Parietal lobe (tissue), 1 donor: ENCODE measurements around the gene ZNF260. TPM values are rescaled to one million over a fixed set of nuclear protein-coding genes. Genes with fewer than 3 reads are reported as not detected.

Experiments used
- total RNA-seq: library from RNA; depleted of rRNA; stranded (reverse); fragments of >200 nt; gene quantifications from one replicate; pipeline ENCODE4 v1.2.3, GENCODE V29; 2014

Gene ZNF260
- total RNA-seq: 48.8 TPM

DNA sequence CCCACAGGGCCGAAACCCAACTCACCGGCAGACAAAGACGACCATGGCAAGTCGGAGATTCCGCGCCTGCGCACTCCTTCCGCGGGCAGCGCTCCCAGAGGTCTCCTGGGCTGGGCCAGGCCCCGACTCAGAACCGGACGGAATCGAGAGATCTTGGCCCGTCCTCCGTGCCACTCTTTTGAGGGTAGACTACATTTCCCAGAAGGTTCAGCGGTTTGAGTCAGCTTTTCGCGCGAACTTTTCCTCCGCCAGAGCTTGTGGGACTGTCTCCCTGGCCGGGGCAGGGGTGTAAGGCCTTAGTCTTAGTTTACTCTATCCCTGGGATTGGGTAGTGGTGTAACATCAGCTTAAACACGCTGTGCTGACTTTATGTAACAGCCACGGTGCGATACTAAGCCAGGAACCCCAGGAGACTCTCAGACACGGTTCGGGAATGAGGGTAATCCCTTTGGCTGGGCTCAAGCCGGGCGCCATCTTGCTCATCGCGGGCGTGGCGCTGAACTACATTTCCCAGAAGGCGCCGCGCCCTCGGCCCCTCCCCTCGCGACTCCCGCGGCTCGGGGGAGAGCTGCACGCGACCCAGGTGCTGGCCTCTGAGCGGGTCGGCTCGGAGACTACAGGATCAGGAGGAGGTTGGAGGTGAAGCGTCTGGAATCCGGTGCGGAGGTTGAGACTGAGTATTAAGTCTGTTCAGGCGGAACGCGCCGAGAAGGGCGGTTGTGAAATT is at the start of gene ZNF260:
TSS of gene ZNF260 (minus strand) at position 78 of the 727 bp plus-strand sequence. CDS start 13,033 bp downstream, outside the sequence.

DNA sequence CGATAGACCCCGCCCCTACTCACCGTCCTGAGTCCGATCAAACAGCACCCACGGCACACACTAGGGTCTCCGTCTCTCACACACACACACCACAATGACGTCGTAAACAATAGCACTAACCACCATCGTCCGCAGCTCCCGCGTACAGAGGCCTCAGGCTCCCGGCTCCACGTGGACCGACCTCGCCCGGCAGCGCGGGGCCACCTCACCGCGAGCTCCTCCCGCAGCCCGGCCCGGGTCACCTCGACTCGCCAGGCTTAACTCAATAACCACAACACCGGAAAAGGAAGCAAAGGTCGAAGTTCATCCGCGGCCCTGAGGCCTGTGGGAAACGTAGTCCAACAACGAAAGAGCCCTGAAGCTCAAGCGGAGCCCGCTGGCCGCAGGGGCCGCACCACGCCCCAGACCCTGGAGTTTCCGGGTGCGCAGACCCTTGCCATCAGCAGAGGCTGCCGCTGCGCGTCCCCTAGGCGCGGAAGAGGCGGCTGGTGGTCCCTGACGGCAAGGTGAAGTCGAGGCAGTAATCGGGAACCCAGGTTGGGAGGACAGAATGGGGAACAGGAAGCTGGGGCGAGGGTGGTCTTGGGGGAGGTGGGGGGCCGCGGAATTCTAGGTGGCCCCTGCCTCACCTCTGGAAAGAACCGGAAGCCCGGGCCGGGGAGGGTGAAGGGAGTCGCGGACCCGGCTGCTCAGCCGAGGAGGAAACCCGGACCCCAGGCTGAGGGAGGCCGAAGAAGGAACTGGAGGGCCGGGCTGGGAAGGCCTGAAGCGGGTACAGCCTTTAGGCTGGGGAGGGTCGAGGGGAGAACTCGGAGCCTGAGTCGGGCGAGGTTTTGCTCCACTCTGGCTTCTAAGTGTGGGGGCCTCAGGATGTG is 45.2 kb upstream of the ZNF260 start, which contains the start of gene ZNF529:
TSS of gene ZNF529 (minus strand) at position 273 of the 875 bp plus-strand sequence. CDS start 946 bp downstream, outside the sequence.

DNA sequence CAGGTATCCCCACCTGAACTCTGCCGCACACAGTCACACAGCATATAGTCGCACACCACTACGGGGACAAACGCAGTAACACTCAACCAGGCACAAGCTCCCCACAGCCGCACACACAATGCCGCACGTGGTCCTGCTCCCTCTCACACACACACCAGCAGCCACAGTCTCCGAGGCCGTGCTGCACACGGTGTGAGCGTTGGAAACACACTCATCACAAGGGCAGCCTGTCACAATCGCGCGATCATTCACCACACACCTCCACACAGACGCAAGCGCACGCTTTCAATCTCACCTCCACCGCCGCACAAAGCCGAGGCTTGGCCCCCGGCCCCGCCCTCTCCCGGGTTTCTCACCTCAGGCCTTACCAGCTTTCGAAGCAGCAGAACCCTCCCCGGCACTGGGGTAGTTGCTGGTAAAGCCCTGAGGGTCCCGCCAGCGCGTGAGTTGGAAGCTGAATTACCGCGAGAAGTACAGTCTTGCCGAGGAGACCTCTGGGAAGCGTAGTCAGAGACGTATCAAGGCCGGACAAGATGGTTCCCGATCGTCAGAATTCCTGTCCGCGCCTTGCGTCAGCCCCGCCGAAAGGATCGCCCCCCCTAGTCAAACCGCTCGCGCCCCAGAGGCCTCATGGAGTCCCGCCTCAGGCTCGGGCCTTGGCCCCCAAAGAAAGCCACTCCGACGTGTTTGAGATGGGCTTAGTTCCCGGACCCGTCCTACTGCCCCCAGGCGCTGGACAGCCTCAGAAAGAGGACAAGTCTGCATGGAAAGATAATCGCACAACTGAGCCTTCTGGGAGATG is 38.8 kb downstream of the ZNF260 start, which contains the start of gene ZNF566:
TSS of gene ZNF566 (minus strand) at position 444 of the 802 bp plus-strand sequence. CDS start 13,004 bp downstream, outside the sequence.

Other genes with a start within 250 kb of the ZNF260 start
- gene ZFP14, start 149.1 kb downstream of the ZNF260 start, total RNA-seq: 44.4 TPM
- 49.5 TPM for gene ZFP82, start 109.6 kb downstream of the ZNF260 start, total RNA-seq
- gene ZNF566, start 38.7 kb downstream of the ZNF260 start, total RNA-seq: 61.3 TPM
- gene ZNF529, start 45.0 kb upstream of the ZNF260 start, total RNA-seq: 58.8 TPM
- gene ZNF382, start 77.0 kb upstream of the ZNF260 start, total RNA-seq: 202 TPM
- gene ZNF461, start 138.6 kb upstream of the ZNF260 start, total RNA-seq: 44.8 TPM
- 21.3 TPM for gene ZNF567, start 159.3 kb upstream of the ZNF260 start, total RNA-seq
- 8.8 TPM for gene ZNF850, start 244.5 kb upstream of the ZNF260 start, total RNA-seq